IPS-NIHi11 (cell line): ENCODE results near the gene GPR84.
A peak's percentile ranks its signal among the peaks of the same experiment; 100 is the strongest.

ENCODE experiments used
- DNase-seq: peaks from one replicate; pipeline ENCODE4 v3.0.0; 2012; ENCODE audit warnings: mixed read lengths, low spot score

GPR84 gene

DNA sequence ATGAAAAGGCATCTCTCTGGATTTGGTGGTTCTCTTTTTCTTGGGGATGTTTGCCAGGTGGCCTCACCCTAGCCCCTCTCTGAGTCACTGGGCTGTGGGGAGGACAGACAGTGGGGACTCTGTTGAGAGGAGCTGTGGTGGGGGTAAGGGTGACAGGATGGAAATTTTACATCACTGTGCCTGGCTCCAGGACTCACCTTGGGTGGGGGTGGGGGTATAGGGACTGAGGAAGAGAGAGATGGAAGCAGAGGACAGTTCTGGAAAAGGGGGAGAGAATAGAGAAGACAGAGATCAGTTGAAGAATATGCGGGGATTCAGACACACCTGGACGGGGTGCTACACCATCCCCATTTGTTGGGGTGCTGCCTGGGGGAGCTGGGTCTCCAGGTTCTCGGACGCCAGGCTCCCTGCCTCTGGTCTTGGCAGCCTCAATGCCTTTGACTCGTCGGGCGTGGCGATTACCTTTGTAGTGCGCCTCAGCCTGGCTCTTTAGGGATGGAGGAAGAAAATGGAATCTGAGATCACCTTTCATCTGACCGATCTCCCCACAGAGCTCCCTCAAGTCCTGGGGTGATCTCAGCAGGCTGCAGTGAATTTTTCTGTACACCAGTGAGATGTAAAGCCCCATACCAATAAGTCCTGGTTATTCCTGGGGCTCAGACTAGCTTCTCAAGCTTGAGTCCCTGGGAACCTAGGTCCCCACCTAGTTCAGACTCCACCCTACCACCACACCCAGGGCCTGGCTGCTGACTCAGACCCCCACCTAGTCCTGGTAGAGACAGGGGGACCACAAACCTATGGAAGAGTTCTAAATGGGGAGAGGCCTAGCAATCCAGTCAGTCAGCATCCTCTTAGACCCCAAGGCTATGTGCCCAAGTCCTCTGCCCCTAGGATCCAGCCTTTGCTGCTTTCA lies 9.6 kb upstream of the GPR84 start:
- DNase-seq: no peak

DNA sequence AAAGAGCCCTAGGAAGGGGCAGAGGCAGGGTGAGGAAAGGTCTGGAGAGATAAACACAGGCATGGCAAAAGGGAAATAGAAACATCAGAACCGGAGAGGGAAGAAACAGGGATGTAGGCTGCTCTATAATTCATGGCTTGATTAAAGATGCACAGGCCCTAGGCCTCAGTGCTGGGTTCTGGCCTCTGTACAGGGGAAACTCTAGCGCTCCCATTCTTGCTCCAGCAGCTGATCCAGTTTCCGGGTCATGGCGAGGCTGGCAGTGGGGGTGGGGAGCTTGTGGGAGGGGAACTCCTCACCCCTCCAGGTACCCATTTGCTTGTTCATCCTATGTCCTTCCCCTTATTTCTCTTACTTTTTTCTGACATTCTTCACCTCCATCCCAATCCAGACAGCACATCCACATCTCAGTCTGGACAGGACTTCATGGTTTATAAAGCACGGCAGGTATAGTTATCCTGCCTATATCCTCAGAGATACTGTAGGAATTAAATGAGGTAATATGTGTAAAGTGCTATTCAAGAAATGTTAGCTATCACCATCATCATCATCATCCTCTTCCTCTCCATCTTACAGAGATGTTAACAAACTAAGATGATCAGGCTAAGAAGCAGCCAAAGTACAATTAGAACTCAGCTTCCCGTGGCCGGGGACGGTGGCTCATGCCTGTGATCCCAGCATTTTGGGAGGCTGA lies 8.0 kb upstream of the GPR84 start:
- DNase-seq: no peak

DNA sequence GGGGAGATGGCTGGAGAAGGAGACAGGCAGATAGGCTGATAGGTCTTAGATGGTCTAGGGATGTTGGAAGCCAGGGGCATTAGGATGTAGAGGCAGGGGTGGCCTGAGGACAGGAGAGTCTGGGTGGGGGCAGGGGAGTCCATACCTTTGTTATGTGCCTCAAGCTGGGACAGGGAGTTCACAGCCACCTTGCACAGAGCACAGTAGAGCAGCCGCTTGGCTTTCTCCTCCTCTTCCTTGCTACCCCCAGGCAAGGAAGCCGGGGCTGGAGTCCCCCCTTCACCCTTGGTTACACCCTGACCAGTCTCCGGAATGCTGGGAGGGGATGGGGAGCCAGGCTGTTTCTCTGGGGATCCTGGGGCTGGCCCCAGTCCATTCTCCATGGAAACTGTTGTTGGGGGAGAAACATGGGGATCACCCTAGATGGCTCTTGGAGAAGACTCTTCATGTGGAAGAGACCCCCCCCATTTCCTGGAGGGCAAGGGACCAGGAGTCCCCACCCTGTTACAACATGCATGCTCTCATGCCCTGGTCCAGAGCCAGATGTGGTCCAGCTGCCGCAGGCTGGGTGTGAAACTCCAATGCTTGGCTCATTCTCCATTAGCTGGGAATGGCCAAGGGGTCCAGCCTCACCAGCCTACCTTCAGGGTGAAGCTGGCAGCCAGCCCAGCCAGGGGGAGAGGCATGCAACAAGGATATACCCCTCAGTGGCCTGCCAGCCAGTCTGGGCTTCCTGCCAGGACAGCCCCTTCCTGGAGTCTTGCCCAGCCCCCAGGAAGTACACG lies 7.2 kb upstream of the GPR84 start:
- DNase-seq: no peak

DNA sequence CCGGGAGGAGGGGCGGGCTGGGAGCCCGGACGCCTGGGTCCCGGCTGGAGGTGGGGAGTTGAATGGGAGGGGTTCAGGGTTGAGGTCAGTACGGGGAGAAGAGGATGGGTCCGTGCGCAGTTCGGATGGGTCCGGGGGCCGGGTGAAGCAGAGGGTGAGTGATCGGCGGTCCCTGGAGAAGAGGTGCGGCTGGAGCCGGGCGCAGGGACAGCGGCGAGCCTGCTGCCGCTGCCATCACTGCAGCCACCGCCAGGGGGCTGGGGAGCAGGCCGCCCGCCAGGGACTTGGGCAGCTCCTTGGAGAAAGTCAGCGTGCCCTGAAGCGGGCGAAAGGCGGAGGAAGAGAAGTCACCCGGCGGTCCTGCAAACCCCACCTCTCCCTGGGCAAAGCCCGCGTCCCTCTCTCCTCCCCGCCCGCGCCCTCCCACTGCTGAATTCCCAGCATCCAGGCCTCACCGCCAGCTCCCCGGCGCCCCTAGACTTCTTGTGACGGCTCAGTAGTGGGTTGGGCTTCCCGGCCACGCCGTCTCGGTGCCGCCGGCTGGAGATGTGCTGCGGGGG lies 6.0 kb upstream of the GPR84 start:
- peak; percentile 95 for DNase-seq

DNA sequence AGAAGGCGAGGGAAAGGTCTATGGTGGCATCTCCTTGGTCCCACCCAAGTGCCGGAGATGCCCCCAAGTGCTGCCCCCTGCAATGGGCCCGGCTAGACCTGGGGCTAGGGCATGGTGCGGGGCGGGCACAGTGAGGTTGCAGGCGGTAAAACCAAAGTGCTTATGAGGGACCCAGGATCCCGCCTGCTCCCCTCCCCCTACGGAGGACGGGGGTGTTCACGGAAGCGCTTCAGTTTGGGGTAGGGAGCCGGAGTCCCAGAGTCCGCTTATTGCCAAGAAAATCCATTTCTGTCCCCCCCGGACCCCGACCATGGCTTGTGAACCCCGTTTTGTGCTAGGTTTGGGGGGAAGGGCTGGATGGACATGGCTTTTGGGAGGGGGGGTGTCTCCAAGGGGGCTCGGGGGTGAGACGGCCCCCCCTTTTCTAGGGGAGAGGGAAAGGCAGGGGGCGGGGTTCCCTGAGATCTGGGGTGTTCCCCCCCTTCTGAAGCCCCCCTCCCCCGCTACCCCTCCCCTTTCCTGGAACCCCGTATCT lies 5.4 kb upstream of the GPR84 start:
- DNase-seq: no peak

DNA sequence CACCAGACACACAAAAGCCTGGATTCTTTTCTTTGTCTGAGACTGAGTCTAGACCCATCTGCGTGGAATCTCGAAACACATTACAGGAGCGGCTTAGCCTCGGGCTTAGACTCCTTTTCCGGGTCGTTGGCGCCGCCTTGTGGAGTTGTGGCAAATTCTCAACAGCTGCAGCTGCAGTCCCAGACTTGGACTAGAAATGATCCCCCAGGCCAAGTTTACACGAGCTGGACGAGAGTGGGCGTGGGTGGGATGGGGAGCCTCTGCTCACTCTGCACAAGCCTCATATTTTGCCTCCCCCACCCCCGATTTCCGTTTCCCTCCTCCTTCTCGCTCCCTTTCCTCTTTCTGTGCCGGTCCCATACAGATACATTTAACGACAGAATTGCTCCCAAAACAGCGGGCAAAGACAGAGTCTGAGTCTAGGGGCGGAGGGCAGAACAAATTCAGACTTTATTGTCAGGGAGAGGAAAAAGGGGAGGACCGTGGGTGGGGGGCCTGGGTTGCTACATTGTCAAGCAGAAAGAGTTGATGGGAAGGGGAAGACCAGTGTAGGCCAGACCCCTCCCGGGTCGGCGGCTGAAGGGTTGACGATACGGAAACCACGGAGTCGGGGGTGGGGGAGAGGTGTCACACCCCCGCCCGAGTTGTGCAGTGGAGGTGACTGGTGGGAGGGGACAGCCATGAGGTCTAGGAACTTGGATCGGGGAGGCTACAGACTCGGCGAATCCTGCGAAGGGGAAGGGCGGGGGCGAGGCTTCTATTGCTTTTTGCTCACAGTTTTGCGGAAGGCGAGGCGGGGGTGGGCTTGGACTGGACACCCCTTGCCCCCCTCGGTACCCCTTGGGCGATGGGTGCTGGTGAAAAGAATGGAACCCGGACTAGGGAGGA lies 4.7 kb upstream of the GPR84 start:
- peak; percentile 58 for DNase-seq

GRCh38 chr12:54368025-54368708 lies 3.9 kb upstream of the GPR84 start:
- no peak for DNase-seq

- DNase-seq: no peak
These were observed 668 bp downstream of the GPR84 start for GRCh38 chr12:54363618-54364017.

DNA sequence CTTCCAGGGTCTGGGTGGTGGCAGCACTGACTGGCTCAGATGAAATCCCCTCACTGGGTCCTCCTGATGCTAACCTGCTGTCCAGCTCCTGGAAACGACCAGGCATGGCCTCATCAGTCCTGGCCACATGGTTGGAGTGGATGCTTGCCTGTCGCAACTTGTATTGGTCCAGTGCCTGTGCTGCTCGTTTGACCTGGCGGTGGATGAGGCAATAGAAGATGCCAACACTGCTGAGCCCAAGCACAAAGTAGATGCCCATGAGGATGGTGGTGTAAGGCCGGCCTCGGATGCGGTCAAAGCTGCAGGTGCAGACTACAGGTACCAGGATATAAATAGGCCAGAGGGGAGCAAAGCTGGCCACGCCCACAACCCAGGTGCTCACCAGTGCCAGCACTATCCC lies 1.2 kb downstream of the GPR84 start:
- DNase-seq: no peak

GRCh38 chr12:54360717-54361456 lies 3.4 kb downstream of the GPR84 start:
- DNase-seq: peak; percentile 65

- DNase-seq: no peak
These were observed 4.4 kb downstream of the GPR84 start for GRCh38 chr12:54359762-54360351.

GRCh38 chr12:54358945-54359761 lies 5.1 kb downstream of the GPR84 start:
- DNase-seq: peak; percentile 94

DNA sequence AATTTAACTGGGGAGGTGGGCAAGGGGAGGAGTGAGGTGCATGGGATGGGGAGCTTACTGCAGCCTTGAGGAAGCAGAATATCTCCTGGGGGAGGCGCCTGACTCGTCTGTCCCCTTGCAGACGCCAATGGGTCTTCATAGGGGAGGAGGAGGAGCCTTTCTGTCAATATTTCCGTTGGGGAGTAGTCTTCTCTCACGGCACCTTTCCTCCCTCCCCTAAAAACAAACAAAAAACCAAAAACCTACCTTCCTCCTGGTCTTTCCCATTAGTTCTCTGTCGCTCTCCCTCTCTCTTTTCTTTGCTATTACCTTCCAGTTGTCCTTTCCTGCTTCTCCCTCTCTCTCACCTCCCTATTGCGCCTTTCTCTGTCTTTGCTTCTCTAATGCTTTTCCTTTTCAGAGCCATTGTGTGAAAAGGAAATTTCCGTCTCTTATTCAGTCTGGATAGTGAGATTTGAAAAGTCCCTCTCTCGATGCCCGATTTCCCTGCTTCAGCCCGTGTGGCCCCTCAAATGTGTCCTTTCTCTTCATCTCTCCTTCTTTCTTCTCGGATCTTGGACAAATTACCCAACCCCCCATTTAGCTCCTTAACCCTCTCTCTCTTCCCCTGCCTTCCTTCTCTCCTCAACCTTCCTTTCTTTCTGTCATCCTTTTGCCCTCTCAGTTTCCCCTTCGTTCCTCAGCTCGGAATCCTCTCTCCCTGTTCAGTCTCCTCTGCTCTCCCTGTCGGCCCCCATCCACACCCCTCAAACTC lies 5.9 kb downstream of the GPR84 start:
- no peak for DNase-seq

DNA sequence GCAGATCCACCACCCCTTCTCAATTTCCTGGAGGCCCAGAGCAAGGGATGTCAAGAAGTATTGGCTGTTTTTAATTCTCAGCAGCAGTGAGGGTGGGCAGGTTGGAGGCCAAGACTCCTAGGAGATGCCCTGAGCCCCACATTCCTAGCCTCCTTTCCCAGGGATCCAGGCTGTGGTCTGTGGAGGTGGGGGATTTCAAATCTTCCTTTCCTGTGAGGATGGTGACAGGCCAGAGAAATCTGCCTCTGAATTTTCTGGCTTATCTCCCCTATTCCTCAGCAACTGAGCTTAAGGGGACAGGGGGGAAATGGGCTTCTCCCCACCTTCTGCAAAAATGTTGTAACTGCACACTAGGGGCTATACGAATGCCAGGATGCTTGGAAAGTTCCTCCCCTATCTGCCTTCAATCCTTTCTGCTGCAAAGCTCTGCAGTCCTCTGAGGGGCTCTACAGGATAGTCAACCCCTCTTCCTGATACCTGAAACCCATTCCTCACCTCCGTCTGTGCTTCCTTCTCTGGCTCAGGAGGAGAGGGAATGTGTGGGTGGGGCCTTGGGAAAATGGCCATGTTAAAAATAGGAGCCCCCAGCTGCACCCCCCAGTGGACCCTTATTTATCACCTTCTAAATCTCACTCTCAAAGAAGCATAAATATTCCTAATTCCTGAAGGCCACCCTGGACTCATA lies 6.6 kb downstream of the GPR84 start:
- DNase-seq: no peak

GRCh38 chr12:54356951-54357356 lies 7.3 kb downstream of the GPR84 start:
- DNase-seq: no peak

GRCh38 chr12:54356228-54356627 lies 8.1 kb downstream of the GPR84 start:
- no peak for DNase-seq
